GM13977 (cell line): ENCODE data around the gene TKT.

Experiments used
- DNase-seq: peaks from one replicate; pipeline ENCODE4 v3.0.0; 2012; ENCODE audit warnings: low spot score
- in situ Hi-C: fragments of 300-500 bp; cut with MboI; formaldehyde crosslinking; loops from one replicate; pipeline ENCODE4 v1.12.0; 2022; ENCODE audit warnings: low sequenced_read_pairs, low pct_unique_long_range_greater_than_20kb, mixed read lengths, inconsistent platforms; ENCODE audit not compliant: unreplicated experiment
- TF ChIP-seq, protein P1 (sequence below): IDR thresholded peaks from 2 replicates; pipeline ENCODE4 v1.5.1; 2012; ENCODE audit warnings: mild to moderate bottlenecking, control low read depth; ENCODE audit not compliant: insufficient read depth; ENCODE audit errors: extremely low read depth, missing control alignments

TKT gene

GRCh38 chr3:53235545-53235944, 20.3 kb downstream of the TKT start:
- TF ChIP-seq, protein P1, sequence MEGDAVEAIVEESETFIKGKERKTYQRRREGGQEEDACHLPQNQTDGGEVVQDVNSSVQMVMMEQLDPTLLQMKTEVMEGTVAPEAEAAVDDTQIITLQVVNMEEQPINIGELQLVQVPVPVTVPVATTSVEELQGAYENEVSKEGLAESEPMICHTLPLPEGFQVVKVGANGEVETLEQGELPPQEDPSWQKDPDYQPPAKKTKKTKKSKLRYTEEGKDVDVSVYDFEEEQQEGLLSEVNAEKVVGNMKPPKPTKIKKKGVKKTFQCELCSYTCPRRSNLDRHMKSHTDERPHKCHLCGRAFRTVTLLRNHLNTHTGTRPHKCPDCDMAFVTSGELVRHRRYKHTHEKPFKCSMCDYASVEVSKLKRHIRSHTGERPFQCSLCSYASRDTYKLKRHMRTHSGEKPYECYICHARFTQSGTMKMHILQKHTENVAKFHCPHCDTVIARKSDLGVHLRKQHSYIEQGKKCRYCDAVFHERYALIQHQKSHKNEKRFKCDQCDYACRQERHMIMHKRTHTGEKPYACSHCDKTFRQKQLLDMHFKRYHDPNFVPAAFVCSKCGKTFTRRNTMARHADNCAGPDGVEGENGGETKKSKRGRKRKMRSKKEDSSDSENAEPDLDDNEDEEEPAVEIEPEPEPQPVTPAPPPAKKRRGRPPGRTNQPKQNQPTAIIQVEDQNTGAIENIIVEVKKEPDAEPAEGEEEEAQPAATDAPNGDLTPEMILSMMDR = no peak

GRCh38 chr3:53234841-53235232, 21.0 kb downstream of the TKT start:
- TF ChIP-seq, protein P1 = no peak
- in situ Hi-C loops = no loop called here
- DNase-seq = no peak

More at GRCh38 chr3:53235545-53235944, 20.3 kb downstream of the TKT start:
- DNase-seq = no peak
- in situ Hi-C loops = no loop called here

GRCh38 chr3:53234130-53234840, 21.5 kb downstream of the TKT start:
- no peak for DNase-seq
- TF ChIP-seq, protein P1 = no peak
- in situ Hi-C loops = no loop called here

- DNase-seq = no peak
- TF ChIP-seq, protein P1 = no peak
- in situ Hi-C loops = no loop called here
These were observed 23.0 kb downstream of the TKT start for GRCh38 chr3:53232641-53233377.

GRCh38 chr3:53231532-53232511, 24.0 kb downstream of the TKT start:
- no peak for DNase-seq
- TF ChIP-seq, protein P1 = peak; percentile 8
- in situ Hi-C loops = no loop called here

- no peak for DNase-seq
- TF ChIP-seq, protein P1 = no peak
- in situ Hi-C loops = no loop called here
These were observed 25.0 kb downstream of the TKT start for GRCh38 chr3:53230789-53231188.
